HL-60 (cell line): Measurements from ENCODE around the gene ATP6V1E1.

ENCODE experiments used
- DNase-seq, 2 experiments: peaks; one replicate each; pipeline ENCODE4 v3.0.0-alpha.2; 2010 to 2020; ENCODE audit warnings: low read depth in 1 of 2, low spot score in 1 of 2
- H3K27ac ChIP-seq: fragments of 250-450 bp; sonication (Bioruptor Pico); replicated peaks from 2 replicates; pipeline ENCODE4 v1.5.1; 2020; ENCODE audit warnings: mild to moderate bottlenecking, moderate library complexity
- H3K27me3 ChIP-seq: fragments of 250-450 bp; sonication (Bioruptor Pico); 2 replicates; pipeline ENCODE4 v1.5.1; 2021; ENCODE audit warnings: mild to moderate bottlenecking, moderate library complexity; ENCODE audit not compliant: insufficient read depth, poor library complexity, severe bottlenecking
- H3K4me3 ChIP-seq: replicated peaks from 2 replicates; pipeline ENCODE4 v1.5.1; 2011; ENCODE audit warnings: mild to moderate bottlenecking, control low read depth, low read length; ENCODE audit not compliant: insufficient read depth
- GABPA ChIP-seq: IDR thresholded peaks from 2 replicates; pipeline ENCODE4 v1.6.1; 2012; ENCODE audit warnings: low read depth
- POLR2AphosphoS5 ChIP-seq: IDR thresholded peaks from 2 replicates; pipeline ENCODE4 v1.6.1; 2012; ENCODE audit warnings: low read depth
- SPI1 ChIP-seq: IDR thresholded peaks from 2 replicates; pipeline ENCODE4 v1.6.1; 2012; ENCODE audit warnings: low read depth, mild to moderate bottlenecking, borderline replicate concordance
- TF ChIP-seq, protein P1 (sequence below): IDR thresholded peaks from one replicate; pipeline ENCODE4 v1.5.1; 2011; ENCODE audit warnings: low read length, control low read depth, inconsistent platforms; ENCODE audit not compliant: insufficient read depth
- TF ChIP-seq, protein P2 (sequence below): IDR thresholded peaks from 2 replicates; pipeline ENCODE4 v1.6.1; 2012; ENCODE audit warnings: low read depth; ENCODE audit not compliant: insufficient replicate concordance

The ATP6V1E1 gene

DNA sequence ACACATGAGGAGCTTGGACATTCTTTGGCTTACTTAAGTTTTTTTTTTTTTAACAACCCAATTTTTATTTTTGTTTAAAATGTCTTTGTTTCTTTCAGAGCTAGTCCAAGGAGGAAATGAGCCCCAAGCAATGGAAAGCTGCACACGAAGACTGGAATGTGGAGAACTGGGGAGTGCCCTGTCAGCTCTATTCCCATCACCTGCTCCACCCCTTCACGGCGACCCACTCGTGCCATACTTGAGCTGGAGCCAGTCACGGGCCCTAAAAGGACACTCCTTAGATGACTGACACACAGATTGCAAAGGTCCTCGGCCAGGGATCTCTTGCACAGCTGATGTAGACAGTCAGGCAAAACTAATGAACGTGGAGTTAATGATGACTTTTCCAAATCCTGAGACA, 75.8 kb downstream of the ATP6V1E1 start:
- DNase-seq, result no peak
- H3K4me3 ChIP-seq, result no peak overlapping the region
- TF ChIP-seq, protein P1, sequence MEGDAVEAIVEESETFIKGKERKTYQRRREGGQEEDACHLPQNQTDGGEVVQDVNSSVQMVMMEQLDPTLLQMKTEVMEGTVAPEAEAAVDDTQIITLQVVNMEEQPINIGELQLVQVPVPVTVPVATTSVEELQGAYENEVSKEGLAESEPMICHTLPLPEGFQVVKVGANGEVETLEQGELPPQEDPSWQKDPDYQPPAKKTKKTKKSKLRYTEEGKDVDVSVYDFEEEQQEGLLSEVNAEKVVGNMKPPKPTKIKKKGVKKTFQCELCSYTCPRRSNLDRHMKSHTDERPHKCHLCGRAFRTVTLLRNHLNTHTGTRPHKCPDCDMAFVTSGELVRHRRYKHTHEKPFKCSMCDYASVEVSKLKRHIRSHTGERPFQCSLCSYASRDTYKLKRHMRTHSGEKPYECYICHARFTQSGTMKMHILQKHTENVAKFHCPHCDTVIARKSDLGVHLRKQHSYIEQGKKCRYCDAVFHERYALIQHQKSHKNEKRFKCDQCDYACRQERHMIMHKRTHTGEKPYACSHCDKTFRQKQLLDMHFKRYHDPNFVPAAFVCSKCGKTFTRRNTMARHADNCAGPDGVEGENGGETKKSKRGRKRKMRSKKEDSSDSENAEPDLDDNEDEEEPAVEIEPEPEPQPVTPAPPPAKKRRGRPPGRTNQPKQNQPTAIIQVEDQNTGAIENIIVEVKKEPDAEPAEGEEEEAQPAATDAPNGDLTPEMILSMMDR, result no peak
- TF ChIP-seq SPI1 (no peak), POLR2AphosphoS5 (no peak), GABPA (no peak)
- TF ChIP-seq, protein P2, sequence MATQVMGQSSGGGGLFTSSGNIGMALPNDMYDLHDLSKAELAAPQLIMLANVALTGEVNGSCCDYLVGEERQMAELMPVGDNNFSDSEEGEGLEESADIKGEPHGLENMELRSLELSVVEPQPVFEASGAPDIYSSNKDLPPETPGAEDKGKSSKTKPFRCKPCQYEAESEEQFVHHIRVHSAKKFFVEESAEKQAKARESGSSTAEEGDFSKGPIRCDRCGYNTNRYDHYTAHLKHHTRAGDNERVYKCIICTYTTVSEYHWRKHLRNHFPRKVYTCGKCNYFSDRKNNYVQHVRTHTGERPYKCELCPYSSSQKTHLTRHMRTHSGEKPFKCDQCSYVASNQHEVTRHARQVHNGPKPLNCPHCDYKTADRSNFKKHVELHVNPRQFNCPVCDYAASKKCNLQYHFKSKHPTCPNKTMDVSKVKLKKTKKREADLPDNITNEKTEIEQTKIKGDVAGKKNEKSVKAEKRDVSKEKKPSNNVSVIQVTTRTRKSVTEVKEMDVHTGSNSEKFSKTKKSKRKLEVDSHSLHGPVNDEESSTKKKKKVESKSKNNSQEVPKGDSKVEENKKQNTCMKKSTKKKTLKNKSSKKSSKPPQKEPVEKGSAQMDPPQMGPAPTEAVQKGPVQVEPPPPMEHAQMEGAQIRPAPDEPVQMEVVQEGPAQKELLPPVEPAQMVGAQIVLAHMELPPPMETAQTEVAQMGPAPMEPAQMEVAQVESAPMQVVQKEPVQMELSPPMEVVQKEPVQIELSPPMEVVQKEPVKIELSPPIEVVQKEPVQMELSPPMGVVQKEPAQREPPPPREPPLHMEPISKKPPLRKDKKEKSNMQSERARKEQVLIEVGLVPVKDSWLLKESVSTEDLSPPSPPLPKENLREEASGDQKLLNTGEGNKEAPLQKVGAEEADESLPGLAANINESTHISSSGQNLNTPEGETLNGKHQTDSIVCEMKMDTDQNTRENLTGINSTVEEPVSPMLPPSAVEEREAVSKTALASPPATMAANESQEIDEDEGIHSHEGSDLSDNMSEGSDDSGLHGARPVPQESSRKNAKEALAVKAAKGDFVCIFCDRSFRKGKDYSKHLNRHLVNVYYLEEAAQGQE, result no peak
- no peaks in the 10 kb centered on the region for H3K27me3 ChIP-seq
- H3K27ac ChIP-seq, result no peak overlapping the region

DNA sequence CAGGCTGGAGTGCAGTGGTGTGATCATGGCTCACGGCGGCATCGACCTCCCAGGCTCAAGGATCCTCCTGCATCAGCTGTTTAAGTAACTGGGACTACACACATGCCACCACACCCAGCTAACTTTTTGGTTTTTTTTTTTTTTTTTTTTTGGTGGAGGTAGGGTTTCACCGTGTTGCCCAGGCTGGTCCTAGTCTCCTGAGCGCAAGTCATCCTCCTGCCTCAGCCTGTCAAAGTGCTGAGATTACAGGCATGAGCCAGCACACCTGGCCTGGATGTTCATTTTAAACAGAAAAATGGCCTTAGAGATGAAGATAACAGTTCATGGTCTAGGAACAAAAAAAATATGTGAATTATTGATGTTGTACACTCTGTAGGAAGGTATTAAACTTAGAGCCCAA, 78.9 kb downstream of the ATP6V1E1 start:
- H3K27me3 ChIP-seq, result no peaks in the 10 kb centered on the region
- TF ChIP-seq, protein P1, result no peak
- TF ChIP-seq GABPA (no peak), POLR2AphosphoS5 (no peak), SPI1 (no peak)
- TF ChIP-seq, protein P2, result no peak
- H3K27ac ChIP-seq, result no peak overlapping the region
- H3K4me3 ChIP-seq, result no peak overlapping the region
- DNase-seq, result no peak

DNA sequence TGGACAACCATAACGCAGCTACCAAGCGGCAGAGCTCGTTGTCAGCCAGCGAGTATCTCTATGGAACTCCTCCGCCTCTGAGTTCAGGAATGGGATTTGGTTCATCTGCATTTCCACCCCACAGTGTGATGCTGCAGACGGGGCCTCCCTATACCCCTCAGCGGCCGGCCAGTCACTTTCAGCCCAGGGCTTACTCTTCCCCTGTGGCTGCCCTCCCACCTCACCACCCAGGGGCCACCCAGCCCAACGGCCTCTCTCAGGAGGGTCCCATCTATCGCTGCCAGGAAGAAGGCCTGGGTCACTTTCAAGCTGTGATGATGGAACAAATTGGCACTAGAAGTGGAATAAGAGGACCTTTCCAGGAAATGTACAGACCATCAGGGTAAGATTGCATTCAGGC, 79.4 kb downstream of the ATP6V1E1 start:
- no peak overlapping the region for H3K4me3 ChIP-seq
- H3K27me3 ChIP-seq, result no peaks in the 10 kb centered on the region
- TF ChIP-seq, protein P2, result no peak
- TF ChIP-seq SPI1, result no peak
- no peak for TF ChIP-seq POLR2AphosphoS5
- no peak for TF ChIP-seq GABPA
- TF ChIP-seq, protein P1, result no peak
- DNase-seq, result no peak
- no peak overlapping the region for H3K27ac ChIP-seq
